ENCODE data around the gene IQGAP2. TPM values are rescaled to one million over a fixed set of nuclear protein-coding genes. Genes with fewer than 3 reads are reported as not detected.

The IQGAP2 gene
- total RNA-seq, 1 donor from 2014 or later: 110 TPM

DNA sequence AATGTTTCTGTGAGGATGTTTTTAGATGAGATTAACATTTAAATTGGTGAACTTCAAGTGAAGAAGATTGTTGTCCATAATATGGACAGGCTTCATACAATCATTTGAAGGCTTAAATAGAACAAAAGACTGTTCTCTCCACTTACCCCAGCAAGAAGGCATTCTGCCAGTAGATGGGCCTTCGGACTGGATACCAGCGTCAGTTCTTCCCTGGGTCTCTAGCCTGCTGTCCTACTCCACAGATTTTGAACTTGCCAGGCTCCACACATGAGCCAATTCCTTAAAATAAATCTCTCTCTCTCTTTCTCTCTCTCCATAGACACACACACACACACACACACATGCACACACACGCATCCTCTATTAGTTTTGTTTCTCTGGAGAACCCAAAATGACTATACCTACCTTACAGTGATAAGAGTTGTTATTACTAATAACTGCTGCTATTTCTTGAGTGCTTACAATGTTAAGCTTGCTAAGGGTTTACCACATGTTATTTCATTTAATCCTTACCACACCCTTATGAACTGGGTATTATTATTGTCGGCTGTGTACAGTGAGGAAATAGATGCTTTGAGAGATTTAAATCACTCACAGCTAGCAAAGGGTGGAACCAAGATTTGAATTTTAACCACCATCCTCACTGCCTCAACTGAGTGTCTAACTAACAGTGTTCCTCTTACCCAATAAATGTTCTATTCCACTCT lies 19.8 kb upstream of the IQGAP2 start:
- no peak for DNase-seq (ENCODE audit: low spot score)
- ATAC-seq: no peak

DNA sequence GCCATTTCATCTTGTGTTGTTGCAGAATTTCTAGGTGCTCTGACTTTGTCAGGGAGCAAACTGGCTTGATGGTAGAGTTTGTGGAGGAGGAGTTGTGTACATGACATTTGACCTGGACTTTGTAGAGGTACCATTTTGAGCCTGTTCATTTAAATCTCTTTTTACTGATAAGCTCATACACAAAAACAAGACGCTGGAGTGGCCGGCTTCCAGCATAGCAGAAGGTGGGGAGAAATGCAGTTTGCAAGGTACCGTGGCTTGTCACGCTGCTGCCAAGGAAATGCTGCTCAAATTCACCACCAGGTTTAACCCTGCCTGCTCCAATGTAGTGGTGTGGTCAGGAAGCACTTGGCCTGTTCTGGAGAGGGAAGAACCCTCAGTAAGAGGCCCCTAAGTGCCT lies 18.9 kb upstream of the IQGAP2 start:
- peak; percentile 62 for ATAC-seq
- DNase-seq (ENCODE audit: low spot score): peak; percentile 52

DNA sequence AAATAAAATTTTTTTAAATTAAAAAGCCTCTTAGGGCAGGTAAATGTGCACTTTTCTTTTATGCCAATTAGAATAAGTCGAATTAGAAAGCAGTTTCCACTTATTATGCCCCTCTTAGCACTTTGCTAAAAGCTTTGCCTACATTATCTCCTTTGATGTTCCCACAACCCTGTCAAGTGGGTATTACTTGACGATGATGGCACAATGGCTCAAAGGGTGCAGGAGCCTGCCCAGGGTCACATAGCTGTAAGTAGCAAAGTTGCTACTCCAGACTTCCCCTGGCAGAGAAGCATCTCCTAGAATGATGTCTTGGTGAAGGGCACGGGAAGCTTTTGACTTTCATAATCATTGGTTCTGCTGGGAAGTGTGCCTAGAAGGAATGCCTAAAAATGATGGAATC lies 18.4 kb upstream of the IQGAP2 start:
- no peak for ATAC-seq
- no peak for DNase-seq (ENCODE audit: low spot score)

DNA sequence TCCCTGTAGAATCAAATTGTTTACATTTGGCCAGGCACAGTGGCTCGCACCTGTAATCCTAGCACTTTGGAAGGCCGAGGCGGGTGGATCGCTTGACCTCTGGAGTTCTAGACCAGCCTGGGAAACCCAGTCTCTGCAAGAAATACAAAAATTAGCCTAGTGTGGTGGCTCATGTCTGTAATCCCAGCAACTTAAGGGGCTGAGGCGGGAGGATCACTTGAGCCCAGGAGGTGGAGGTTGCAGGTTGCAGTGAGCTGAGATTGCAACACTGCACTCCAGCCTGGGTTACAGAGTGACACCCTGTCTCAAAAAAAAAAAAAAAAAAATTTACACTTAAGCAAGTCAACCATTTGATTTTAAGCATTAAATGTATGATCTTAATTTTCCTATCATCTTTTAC lies 17.5 kb upstream of the IQGAP2 start:
- ATAC-seq: peak; percentile 17
- DNase-seq (ENCODE audit: low spot score): peak; percentile 58

DNA sequence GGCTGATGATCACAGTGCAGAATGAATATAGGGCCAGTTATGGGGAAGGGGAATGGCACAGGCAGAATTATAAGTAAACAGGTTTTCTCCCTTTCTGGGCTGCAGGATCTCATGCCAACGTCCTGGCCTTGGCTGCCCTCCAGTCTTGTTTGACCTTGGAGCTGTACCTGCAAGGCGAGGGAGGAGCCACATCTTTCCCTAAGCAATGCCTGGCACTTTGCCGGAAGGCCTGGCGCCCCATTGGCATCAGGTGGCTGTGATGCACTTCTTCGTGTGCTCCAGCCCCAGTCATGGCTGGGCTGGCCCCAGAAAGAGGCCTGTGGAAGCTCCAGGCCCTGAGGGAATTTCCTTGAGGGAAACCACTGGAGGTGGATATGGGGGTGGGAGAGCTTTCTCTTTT lies 16.7 kb upstream of the IQGAP2 start:
- DNase-seq (ENCODE audit: low spot score) (peak; percentile 93), ATAC-seq (peak; percentile 65)

DNA sequence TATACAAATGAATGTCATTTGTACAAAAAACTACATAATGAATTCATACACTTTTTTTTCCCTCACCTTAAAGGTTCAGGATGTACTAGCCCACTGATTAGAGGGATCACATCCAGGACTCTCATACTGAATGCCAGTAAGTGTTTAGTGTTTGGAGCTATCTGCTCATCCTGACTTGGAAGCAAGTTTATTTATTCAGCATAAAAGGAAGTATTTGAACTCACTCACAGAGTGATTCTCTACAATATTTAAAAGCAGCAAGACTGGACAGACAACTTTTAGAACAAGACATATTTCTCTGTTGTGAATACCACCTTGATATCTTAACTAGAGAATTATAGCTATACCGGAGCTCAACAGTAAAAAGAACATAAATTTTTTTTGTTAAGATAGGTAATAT lies 14.8 kb upstream of the IQGAP2 start:
- DNase-seq (ENCODE audit: low spot score) (no peak), ATAC-seq (peak; percentile 23)

DNA sequence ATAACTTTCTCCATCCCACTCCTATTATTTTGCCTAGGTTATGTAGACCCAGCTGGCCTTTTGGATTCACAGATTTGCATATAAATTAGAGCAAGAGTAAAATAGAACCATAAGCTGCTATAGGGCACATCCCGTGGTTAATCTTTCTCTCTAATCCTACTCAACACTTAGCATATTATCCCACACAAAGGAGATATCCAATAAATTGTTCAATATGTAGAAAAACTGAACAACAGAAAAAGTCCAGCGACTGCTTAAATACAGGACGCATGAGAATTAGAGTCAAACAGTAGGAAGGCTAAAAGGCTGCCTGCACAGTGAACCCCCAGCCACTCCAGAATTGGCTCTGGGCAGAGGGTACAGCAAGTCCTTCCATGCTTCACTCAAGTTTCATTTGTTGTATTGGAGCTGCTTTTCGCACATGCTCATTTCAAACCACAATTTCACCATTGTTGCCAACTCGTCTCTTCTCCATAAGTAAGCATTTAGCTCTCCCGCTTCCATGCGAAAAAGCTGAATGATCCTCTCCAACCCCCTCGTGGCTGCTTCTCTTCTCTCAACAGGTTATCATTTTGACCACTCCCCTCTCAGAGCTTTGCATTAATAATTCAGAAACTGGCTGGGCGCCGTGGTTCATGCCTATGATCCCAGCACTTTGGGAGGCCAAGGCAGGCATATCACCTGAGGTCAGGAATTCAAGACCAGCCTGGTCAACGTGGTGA lies 14.1 kb upstream of the IQGAP2 start:
- ATAC-seq (no peak), DNase-seq (ENCODE audit: low spot score) (no peak)

DNA sequence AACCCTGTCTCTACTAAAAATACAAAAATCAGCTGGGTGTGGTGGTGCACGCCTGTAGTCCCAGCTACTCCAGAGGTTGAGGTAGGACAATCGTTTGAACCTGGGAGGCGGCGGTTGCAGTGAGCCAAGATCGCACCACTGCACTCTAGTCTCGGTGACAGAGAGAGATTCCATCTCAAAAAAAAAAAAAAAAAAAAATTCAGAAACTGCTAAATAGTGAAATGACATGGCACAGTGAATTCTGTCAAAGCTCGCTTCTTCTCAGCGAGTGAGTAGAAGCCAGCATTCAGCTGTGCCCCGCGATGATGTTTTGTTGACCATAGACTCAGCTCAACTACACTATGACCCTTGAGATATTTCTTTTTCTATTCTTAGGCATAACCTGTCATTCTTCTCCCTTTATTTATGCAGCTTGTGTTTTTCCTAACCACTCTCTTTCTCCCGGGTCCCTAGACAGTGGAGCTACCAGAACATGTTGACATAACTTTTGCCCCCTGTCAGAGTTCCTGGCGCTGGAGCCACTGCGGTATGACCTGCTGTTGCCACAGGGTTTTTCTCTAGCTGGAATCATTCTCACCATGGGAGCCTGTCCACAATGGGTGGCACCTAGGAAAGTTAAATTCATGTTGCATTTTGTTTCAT lies 13.5 kb upstream of the IQGAP2 start:
- ATAC-seq (peak; percentile 87), DNase-seq (ENCODE audit: low spot score) (peak; percentile 87)

DNA sequence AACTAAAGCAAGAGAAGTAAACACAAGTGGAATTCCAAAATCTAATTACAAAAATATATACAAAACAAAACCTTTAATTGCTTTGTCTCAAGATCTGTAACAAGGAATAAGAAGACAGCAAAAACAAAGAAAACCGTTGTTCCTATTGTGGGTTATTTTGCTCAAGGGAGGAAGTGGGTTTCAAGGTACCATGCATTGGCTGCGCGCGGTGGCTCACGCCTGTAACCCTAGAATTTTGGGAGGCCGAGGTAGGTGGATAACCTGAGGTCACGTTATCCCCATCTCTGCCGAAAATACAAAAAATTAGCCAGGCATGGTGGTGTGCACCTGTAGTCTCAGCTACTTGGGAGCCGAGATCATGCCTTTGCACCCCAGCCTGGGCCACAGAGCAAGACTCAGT lies 12.1 kb upstream of the IQGAP2 start:
- ATAC-seq (no peak), DNase-seq (ENCODE audit: low spot score) (no peak)

DNA sequence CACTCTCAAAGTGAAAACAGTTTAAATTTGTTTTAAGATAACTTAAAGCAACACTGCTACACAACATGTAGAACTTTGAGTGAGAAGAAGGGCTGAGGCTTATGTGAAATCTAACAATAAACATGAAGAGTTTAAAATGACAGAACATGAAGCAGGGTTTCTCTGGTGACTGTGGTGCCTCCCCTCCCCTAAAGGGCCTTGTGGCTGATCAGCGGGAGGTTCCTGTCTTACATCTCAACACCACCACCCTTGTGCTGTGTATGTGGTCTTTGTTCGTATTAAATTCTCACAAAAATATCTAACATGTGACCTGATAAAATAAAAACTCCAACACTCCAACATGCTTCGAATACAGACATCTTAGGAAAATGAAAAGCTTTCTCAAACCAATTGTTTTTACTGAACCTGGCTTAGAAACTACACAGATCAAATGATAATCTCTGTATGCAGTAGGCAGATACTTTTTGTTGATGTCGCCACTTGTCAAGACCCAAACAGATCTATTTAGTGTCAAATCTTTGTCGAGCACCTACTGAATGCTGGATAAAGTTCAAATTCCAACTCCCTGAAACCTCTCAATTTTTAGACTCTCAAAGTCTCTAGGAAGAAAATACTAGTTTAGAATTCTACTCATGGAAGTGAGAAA lies 9.9 kb upstream of the IQGAP2 start:
- no peak for ATAC-seq
- no peak for DNase-seq (ENCODE audit: low spot score)

DNA sequence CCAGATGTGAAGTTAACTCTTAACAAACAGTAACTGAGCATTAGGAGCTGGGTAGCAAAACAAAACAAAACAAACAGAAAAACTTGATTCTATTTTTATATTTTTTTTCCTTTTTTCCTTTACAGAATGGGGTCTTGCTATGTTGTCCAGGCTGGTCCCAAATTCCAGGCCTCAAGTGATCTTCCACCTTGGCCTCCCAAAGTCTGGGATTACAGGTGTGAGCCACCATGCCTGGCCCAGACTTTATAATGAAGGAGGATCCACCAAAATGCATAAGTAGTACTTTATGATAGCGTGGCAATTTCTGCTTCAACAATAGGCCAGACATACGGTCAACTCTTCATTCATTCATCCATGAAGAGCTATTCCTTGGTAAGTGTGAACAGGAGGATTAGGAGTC lies 5.9 kb upstream of the IQGAP2 start:
- ATAC-seq: no peak
- DNase-seq (ENCODE audit: low spot score): no peak

DNA sequence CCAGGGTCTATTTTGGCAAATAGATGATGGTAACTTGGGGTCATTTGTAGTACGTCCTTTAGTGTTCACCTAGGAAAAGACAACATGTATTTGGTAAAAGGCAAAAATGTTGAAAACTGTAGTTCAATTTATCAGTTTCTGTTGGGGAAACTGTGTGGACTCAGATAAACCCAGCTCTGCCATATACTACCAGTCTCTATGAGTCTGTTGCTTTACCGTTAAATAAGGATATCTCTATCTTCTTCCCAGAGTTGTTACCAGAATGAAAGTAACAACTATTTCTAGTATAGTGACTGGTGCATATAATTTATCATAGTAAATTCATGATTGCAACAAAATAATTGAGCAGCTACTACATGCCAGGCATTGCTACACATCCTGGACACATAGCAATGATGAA lies 3.8 kb upstream of the IQGAP2 start:
- DNase-seq (ENCODE audit: low spot score) (no peak), ATAC-seq (no peak)

DNA sequence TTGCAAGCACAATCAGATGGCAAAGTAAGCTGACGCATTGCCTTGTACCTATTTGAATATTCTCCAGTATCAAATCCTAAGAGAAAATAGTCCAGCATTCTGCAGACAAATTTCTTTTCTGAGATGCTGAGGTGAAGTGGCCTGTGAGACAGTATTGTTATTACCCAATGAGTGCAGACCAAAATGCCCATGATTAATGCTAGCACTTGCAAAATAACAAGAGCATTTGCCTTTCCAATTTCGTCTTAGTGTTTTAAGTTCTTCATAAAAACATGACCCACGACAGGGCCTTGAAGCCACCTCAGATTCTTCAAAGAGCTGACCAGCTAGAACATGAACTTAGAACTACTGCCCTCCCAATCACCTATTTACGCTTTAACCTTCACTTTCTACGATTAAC lies 2.6 kb upstream of the IQGAP2 start:
- no peak for ATAC-seq

DNA sequence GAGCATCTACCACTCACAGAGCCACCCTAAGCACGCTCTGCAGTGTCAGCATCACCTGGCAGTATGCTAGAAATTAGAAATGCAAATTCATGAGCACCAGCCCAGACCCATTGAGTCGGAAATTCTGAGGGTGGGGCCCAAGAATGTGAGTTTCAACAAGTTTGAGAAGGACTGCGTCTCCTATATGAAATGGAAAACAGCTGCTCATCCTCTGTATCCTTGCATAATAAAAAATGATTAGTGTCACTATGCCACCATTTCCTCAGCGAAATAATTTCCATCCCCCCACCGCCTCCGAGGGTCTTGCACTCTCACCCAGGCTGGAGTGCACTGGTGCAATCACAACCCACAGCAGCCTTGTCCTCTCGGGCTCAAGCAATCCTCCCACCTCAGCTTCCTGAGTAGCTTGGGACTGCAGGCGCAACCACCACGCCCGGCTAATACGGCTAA lies 1.3 kb upstream of the IQGAP2 start:
- no peak for ATAC-seq
- no peak for DNase-seq (ENCODE audit: low spot score)

More for the DNA sequence above, 2.6 kb upstream of the IQGAP2 start:
- DNase-seq (ENCODE audit: low spot score): no peak

DNA sequence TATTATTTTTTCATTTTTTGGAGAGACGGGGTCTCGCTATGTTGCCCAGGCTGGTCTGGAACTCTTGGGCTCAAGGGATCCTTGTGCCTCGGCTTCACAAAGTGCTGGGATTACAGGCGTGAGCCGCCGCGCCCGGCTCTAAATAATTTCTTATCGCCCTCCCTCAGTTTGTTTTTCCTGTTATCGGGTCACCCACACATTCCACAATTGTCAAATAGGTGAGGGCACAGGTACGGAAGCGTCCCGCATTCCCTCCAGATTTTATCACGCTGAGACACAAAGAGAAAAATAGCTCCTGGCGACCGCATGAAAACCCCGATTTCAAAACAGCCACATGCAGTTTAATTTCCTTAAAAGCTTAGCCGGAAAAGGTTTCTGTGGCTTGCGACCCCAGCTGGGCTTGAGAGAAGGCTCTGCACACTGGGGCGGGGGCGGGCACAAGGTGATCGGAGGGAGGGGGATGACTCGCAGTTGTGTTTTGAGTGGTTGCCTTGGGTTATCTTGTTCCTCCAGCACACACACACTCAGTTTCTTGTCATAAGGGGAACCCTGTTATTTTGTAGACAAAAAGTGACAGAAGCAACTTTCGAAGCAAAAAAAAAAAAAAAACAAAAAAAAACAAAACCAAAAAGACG lies 717 bp upstream of the IQGAP2 start:
- DNase-seq (ENCODE audit: low spot score): peak; percentile 57
- no peak for ATAC-seq

DNA sequence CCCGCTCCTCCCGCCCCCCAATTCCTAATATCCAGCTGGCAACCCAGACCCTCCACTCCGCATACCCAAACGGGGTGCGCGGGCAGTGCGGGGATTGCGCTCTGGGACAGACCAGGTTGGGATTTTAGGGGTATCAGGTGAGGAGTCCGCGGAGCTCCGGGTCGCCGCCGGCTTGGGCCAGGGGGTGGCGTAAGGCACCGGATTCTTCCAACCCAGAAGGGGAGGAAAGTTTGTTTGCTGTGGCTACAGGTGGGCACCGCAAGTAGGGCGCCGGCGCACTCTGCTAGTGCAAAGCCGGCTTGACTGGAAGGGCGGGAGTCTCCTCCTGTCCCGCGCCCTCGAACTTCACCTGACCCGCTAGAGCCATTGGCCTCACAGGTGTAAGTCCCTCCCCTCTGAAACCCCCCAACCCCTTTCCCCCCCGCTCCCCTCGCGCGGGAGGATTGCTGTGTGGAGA lies 709 bp downstream of the IQGAP2 start:
- ATAC-seq (peak; percentile 67), DNase-seq (ENCODE audit: low spot score) (no peak)

DNA sequence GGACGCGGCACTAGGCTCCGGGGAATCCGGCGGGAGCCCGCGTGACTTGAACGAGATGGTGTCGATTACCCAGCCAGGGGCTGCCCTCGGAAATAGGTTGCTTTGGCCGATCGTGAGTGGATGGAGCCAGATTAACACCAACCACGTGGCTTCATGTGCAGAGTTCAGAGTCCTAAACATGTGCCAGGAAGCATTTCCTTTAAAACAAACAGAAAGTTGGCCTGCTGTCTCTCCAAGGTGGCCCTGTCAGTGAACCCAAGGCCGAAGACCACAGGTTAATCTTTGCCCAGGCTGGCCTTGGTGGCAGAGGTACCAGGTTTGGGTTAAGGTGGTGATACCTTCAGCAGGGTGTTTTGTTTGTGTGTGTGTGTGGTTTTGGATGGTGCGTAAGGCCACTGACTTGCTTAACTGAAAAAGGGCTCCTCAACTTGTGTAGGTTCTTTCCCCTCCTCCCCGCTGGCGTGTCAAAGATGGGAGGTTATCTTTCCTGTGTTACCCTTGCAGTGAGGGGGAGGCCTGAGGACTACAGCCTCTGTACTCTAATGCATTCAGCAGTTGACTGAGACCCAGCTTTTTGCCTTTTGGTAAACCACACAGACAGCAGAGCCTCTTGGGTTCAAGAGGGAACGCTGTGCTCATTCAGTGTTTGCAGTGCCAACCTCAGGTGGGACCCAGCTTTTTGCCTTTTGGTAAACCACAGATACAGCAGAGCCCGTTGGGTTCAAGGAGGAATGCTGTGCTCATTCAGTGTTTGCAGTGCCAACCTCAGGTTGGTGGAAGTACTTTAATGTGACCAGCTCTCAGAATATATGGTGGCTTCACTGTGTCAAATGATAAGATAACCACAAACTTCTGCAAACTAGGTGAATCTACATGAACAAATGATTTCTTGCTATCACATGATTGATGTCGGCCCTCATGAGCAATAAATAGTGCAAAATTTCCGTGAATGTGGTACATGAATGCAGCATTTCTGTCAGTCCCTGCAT lies 1.4 kb downstream of the IQGAP2 start:
- peak; percentile 75 for ATAC-seq
- peak; percentile 98 for DNase-seq (ENCODE audit: low spot score)

DNA sequence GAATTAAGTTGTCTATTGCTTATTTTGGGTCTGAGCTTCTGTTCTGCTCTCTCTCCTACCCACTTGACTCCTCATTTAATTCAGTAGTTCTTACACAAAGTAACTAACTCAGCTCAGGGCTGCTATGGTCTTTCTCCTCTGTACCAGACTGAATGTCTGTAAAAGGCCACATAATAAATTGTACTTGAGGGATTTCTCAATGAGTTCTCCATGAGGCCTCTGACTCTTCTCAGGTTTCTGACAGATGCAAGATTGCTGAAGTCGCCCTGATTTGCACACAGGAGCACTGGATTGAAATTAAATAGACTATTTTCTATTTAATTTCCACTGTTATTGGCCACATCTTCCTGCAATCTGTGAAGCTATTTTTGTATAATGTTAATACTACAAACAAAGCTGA lies 2.9 kb downstream of the IQGAP2 start:
- DNase-seq (ENCODE audit: low spot score) (no peak), ATAC-seq (no peak)

DNA sequence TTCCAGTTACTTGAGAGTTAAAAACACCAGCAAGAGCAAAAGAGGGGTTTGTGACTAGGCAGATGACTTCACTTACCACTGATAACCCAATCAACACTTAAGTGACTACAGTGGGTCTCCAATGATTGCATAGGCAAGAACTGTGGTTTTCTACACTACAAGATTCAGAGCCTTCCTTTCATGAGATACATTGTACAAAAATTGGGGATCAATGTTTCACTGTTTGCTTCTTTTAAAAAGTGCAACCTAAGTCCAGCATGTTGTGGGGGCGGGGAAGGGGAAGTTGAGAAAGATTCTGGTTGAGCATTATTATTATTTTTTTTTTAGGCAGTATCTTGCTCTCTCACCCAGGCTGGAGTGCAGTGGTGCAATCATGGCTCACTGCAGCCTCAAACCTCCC lies 3.6 kb downstream of the IQGAP2 start:
- ATAC-seq (no peak), DNase-seq (ENCODE audit: low spot score) (no peak)

Data from left lobe of liver (tissue), 2 donors.